HG02870 (cell line): ENCODE results near the gene SDR9C7.
"Not testable (repeated sequence)": the region's sequence is repeated elsewhere in the genome, so short reads cannot be mapped to it uniquely, and the experiment has no call there.

ENCODE experiments used
- ATAC-seq: cut with Tn5 transposase; IDR thresholded peaks from one replicate; pipeline ENCODE4 v1.9.1; 2021; ENCODE audit warnings: mild to moderate bottlenecking, moderate library complexity; ENCODE audit not compliant: unreplicated experiment

The SDR9C7 gene

GRCh38 chr12:56879240-56880124, 54.7 kb downstream of the SDR9C7 start:
- ATAC-seq = not testable (repeated sequence)

DNA sequence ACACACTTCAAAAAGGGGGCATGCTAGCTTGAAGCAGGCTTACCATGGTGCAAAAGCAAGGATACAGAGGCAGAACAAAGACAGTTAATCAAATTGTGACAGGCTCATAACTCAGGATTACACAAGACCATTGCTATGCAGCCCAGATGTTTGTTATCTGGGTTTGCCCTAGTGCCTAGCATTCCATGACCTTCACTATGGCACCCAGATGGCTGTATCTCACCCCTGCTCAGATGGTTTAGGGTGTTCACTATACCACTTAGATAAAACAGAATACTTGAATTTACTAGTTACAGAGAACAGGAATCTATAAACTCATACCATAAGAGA, 56.2 kb downstream of the SDR9C7 start:
- no peak for ATAC-seq

GRCh38 chr12:56877195-56878009, 56.8 kb downstream of the SDR9C7 start:
- no peak for ATAC-seq

DNA sequence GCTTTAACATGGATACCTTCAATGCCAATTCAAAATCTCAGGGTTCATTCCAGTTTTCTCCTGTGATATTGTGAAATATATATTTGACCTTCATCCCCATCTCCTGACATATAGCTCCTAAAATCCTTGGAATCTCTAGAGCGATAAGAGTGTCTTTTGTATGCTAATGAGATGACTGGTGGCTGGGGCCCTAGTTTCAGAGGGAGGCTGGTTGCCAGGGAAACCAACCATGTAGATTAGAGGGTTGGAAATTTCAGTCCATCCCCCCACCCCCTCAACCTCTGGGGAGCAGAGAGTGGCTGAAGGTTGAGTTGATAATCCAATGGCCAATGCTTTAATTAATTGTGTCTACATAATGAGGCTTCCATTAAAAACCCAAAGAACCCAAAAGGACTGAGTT, 59.4 kb downstream of the SDR9C7 start:
- no peak for ATAC-seq

- no peak for ATAC-seq
Measured at GRCh38 chr12:56873382-56873781, 60.8 kb downstream of the SDR9C7 start.
